HL-60 (cell line): ENCODE data around the gene SMIM44.

Experiments used
- DNase-seq, 2 experiments: peaks; one replicate each; pipeline ENCODE4 v3.0.0-alpha.2; 2010 to 2020; ENCODE audit warnings: low read depth in 1 of 2, low spot score in 1 of 2
- H3K27ac ChIP-seq: fragments of 250-450 bp; sonication (Bioruptor Pico); replicated peaks from 2 replicates; pipeline ENCODE4 v1.5.1; 2020; ENCODE audit warnings: mild to moderate bottlenecking, moderate library complexity
- H3K27me3 ChIP-seq: fragments of 250-450 bp; sonication (Bioruptor Pico); 2 replicates; pipeline ENCODE4 v1.5.1; 2021; ENCODE audit warnings: mild to moderate bottlenecking, moderate library complexity; ENCODE audit not compliant: insufficient read depth, poor library complexity, severe bottlenecking
- H3K4me3 ChIP-seq: replicated peaks from 2 replicates; pipeline ENCODE4 v1.5.1; 2011; ENCODE audit warnings: mild to moderate bottlenecking, control low read depth, low read length; ENCODE audit not compliant: insufficient read depth
- GABPA ChIP-seq: IDR thresholded peaks from 2 replicates; pipeline ENCODE4 v1.6.1; 2012; ENCODE audit warnings: low read depth
- POLR2AphosphoS5 ChIP-seq: IDR thresholded peaks from 2 replicates; pipeline ENCODE4 v1.6.1; 2012; ENCODE audit warnings: low read depth
- SPI1 ChIP-seq: IDR thresholded peaks from 2 replicates; pipeline ENCODE4 v1.6.1; 2012; ENCODE audit warnings: low read depth, mild to moderate bottlenecking, borderline replicate concordance
- TF ChIP-seq, protein P1 (sequence below): IDR thresholded peaks from one replicate; pipeline ENCODE4 v1.5.1; 2011; ENCODE audit warnings: low read length, control low read depth, inconsistent platforms; ENCODE audit not compliant: insufficient read depth
- TF ChIP-seq, protein P2 (sequence below): IDR thresholded peaks from 2 replicates; pipeline ENCODE4 v1.6.1; 2012; ENCODE audit warnings: low read depth; ENCODE audit not compliant: insufficient replicate concordance

Gene SMIM44

DNA sequence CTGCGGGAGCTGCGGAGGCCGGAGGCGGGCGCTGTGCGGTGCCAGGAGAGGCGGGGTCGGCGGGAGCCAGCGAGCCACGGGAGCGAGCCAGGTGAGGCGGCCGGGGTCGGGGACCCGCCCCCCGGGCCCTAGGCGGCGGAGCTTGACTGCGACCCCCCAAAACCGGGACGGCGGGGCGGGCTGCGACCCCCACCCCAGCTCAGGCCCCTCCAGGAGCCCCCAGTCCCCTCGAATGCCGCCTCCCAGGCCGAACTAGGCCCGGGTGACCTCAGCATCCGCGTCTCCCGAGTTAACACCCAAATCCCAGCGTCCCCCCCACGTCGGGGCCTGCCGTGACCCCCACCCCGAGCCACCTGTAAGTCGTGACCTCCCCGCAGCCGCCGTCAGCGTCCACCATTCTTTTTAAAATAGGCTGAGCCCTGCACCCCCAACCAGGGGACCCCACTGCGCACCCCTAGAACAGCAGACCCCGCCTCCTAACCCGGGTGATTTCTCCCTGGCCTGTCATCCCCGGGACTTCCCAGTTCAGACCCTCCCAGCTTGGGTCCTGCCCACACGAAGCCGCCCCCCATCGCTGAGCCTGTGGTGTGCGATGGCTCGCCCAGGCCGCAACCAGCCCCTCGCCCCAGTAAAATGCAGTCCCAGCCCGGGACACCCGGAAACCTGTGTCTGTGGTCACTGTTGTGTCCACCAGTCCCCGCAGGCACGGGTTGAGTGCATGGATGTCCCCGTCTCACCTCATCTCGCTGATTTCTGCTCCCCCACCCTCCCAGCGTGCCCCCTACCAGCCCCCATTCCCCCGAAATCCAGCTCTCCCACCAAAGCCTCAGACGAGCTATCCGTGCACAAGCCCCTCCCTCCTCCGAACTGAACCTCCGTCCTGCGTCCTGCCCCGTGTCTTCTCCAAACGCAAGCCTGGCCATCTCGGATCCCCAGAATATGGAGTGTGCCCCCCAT is 23.4 kb upstream of the SMIM44 start:
- TF ChIP-seq GABPA (no peak), POLR2AphosphoS5 (no peak), SPI1 (no peak)
- Histone ChIP-seq H3K4me3 (peak overlapping the region; percentile 76), H3K27me3 (no peaks in the 10 kb centered on the region), H3K27ac (peak overlapping the region; percentile 68)
- peak in 1 of 2 experiments; percentile 5 for DNase-seq

DNA sequence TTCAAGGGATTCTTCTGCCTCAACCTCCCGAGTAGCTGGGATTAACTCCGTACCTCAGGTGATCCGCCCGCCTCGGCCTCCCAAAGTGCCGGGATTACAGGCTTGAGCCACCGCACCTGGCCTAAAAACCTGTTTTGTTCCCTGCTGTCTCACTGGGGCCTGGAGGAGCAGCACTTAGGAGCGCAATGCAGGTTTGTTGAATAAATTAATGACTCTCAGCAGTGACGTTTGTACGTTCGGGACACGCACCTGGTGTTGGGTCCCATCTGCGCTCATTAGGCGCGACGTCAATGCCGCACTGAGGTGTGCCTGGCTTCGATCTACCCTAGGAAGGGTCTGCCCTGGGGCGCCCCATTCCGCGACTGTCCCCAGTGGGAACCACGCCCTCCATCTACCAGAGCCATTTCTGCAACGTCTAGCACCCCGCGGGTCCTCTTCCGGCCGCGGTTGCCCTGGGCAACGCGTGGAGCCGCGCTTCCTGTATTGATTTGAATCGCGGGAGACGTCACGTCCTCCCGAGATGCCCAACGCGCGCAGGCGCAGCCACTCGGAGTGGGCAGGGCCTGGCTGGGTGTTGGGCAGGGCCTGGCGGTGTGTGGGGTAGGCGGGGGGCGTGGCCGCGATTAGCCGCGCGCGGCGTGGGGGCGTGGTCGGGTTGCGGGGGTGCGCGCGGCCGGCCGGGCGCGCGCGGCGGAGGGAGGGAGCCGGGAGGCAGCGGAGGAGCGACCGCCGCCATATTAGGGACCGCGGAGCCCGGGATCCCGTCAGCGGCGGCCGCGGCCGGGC is 22.6 kb upstream of the SMIM44 start, which contains the start of gene FZR1:
TSS of gene FZR1 (plus strand) at position 714 of the 786 bp plus-strand sequence. CDS start 16,679 bp downstream, outside the sequence.
- TF ChIP-seq SPI1: peak; percentile 54; the same call in 1 of the 2 replicates
- TF ChIP-seq, protein P1, sequence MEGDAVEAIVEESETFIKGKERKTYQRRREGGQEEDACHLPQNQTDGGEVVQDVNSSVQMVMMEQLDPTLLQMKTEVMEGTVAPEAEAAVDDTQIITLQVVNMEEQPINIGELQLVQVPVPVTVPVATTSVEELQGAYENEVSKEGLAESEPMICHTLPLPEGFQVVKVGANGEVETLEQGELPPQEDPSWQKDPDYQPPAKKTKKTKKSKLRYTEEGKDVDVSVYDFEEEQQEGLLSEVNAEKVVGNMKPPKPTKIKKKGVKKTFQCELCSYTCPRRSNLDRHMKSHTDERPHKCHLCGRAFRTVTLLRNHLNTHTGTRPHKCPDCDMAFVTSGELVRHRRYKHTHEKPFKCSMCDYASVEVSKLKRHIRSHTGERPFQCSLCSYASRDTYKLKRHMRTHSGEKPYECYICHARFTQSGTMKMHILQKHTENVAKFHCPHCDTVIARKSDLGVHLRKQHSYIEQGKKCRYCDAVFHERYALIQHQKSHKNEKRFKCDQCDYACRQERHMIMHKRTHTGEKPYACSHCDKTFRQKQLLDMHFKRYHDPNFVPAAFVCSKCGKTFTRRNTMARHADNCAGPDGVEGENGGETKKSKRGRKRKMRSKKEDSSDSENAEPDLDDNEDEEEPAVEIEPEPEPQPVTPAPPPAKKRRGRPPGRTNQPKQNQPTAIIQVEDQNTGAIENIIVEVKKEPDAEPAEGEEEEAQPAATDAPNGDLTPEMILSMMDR: no peak
- TF ChIP-seq, protein P2, sequence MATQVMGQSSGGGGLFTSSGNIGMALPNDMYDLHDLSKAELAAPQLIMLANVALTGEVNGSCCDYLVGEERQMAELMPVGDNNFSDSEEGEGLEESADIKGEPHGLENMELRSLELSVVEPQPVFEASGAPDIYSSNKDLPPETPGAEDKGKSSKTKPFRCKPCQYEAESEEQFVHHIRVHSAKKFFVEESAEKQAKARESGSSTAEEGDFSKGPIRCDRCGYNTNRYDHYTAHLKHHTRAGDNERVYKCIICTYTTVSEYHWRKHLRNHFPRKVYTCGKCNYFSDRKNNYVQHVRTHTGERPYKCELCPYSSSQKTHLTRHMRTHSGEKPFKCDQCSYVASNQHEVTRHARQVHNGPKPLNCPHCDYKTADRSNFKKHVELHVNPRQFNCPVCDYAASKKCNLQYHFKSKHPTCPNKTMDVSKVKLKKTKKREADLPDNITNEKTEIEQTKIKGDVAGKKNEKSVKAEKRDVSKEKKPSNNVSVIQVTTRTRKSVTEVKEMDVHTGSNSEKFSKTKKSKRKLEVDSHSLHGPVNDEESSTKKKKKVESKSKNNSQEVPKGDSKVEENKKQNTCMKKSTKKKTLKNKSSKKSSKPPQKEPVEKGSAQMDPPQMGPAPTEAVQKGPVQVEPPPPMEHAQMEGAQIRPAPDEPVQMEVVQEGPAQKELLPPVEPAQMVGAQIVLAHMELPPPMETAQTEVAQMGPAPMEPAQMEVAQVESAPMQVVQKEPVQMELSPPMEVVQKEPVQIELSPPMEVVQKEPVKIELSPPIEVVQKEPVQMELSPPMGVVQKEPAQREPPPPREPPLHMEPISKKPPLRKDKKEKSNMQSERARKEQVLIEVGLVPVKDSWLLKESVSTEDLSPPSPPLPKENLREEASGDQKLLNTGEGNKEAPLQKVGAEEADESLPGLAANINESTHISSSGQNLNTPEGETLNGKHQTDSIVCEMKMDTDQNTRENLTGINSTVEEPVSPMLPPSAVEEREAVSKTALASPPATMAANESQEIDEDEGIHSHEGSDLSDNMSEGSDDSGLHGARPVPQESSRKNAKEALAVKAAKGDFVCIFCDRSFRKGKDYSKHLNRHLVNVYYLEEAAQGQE: no peak
- TF ChIP-seq POLR2AphosphoS5: peak; percentile 57
- TF ChIP-seq GABPA: peak; percentile 68
- Histone ChIP-seq H3K4me3 (peak within 1 kb of the TSS; percentile 76), H3K27ac (peak within 1 kb of the TSS; percentile 91), H3K27me3 (no peaks in the 10 kb centered on the region)
- DNase-seq: peak; percentile 95 to 99

DNA sequence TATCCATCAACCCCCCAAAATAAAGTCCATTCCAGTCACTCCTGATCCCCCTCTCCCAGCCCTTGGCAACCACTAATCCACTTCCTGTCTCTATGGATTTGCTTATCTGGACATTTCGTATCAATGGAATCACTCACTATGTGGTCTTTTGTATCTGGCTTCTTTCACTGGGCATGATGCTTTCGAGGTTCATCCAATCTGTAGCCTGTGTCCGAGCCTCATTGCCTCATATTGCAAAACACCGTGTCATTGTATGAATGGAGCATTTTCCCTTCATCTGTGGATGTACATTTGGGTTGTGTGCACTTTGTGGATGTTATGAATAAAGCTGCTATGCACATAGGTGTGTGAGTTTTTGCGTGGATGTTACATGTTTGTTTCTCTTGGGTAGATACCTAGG is 21.5 kb upstream of the SMIM44 start:
- no peak overlapping the region for H3K4me3 ChIP-seq
- H3K27me3 ChIP-seq: no peaks in the 10 kb centered on the region
- TF ChIP-seq POLR2AphosphoS5 (no peak), GABPA (no peak), SPI1 (no peak)
- TF ChIP-seq, protein P2: no peak
- TF ChIP-seq, protein P1: no peak
- peak overlapping the region; percentile 91; the same call in 1 of the 2 replicates for H3K27ac ChIP-seq
- DNase-seq: no peak
